ENCODE measurements around the gene SELENON.

The SELENON gene

DNA sequence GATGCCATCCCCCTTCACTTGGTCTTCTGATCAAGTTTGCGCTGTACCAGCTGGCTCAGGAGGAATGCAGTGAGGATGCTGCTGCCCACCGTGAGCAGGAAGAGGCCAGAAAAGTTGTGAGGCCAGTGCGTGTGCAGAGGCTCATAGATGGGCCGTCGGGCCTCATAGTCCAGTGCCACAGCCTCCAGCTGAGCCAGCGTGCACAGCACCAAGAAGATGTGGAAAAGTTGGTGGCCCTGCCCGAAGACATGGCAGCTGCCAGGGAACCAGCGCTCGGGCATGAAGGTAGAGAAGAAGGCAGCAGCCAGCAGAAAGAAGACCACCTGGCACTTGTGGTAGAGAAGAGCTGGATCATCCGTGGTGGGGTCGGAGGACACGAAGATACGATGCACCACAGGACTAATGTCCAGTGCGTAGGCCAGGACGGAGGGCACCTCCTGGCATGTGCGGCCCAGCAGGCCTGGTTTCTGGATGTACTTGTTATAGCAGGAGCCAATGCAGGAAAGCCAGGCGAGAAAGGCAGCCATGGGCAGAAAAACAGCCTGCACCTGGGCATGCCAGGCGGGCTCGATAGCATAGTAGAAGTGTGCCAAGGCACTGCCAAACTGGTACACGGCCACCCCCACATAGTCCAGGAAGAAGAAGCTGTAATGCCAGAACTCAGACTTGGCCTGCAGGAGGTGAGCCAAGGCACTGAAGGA lies 62.9 kb downstream of the SELENON start:
- DNase-seq (ENCODE audit: low read depth, low spot score) = no peak

DNA sequence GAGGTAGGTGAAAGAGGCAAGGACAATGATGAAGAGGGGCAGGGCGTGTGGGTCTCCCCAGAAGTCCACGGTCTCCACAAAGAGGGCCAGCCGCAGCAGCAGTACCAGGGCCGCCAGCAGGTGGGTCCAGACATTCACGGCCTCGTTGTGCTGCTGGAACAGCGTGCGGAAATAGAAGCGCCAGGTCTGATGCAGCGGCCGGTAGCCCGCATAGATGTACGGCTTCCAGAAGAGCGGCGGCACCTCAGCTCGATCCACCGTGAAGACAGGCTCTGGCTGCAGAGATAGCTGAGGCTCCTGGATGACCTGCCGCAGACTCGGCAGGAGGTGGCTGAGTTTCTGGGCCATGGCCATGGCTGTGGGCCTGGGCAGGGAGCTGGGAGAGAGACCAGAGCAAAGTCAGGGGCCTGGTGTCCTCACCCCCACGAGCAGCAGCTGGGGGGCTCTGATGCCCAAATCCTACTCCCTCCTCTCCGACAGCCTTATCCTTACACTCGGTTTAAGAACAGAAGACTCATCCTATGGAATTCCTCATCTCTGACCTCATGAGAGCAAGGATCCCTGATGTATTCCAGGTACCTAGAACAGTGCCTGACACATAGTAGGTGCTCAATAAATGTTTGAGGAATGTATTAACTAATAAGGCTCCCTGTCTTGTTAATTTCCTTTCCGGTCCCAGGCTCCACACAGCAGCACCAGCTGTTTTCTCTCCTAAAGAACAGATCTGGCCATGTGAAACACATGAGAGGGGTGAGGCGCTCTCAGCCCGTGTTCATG lies 63.7 kb downstream of the SELENON start:
- no peak for DNase-seq (ENCODE audit: low read depth, low spot score)

GRCh38 chr1:25864434-25864833 lies 64.4 kb downstream of the SELENON start:
- no peak for DNase-seq (ENCODE audit: low read depth, low spot score)

DNA sequence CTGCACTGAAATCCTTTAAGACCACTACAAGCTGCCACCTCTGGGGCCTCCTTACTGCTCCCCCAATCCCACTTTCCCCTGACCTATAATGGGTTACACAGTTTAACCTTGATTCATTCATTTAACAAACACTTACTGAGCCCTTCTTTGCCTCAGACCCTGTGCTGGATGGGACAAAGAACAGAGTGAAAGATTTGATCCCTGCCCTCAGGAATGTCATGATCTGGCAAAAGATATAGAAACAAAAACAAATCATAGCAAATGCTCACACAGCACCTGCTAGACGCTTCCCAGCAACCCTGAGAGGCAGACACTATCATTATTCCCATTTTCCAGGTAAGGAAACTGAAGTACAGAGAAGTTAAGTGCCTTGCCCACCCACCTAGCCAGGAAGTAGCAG lies 66.3 kb downstream of the SELENON start:
- DNase-seq (ENCODE audit: low read depth, low spot score) = no peak

DNA sequence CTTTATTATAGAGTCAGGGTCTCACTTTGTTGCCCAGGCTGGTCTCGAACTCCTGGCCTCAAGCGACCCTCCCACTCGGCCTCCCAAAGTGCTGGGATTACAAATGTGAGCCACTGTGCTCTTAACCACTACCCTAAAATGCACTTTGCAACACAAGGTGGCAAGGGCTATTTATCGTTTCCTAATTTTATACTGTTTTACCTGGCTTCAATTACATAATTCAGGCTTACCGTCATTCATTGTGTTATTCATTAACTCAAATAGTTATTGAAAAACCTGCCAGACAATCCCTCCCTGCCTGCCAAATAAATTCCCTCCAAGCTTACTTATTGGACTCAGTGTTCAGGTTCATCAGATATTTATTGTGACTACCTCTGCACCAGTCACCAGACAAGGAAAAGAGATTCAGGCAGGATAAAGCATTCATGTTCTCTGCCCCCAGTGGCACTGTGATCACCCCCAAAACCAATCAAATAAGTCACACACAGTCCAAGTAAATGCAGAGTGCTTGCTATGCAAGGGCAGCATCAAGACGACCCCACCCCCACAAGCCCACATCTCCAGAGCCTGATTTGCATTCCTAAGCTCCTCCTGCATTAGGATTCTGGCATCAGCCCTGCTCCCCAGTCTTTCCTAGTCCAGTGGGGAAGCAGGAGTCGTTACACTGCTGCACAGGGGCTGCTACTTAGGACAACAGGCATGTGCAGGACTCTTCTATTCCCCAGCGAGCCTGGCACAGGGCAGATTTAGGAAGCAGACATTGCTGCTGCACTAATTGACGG lies 67.4 kb downstream of the SELENON start:
- no peak for DNase-seq (ENCODE audit: low read depth, low spot score)

Measured in iPS DF 19.7 (cell line).